Stimulated activated naive CD8-positive, alpha-beta T cell treated with anti-CD3 and anti-CD28 coated beads, Interleukin-15, Interleukin-2, amounts not matched to agents 100 ng/mL and 50 ng/mL, for 24 hours (primary cell): ENCODE results near the gene CNDP1.

ENCODE experiments used
- H3K27ac Mint-ChIP-seq: one replicate; pipeline ENCODE4 v1.8.0; 2021; ENCODE audit warnings: mild to moderate bottlenecking, mixed read lengths
- H3K27me3 Mint-ChIP-seq: one replicate; pipeline ENCODE4 v1.8.0; 2021; ENCODE audit warnings: mixed read lengths
- H3K36me3 Mint-ChIP-seq: one replicate; pipeline ENCODE4 v1.8.0; 2021; ENCODE audit warnings: low read depth, mixed read lengths
- H3K4me1 Mint-ChIP-seq: one replicate; pipeline ENCODE4 v1.8.0; 2021; ENCODE audit warnings: low read depth, mixed read lengths
- H3K4me3 Mint-ChIP-seq: one replicate; pipeline ENCODE4 v1.8.0; 2021; ENCODE audit warnings: mild to moderate bottlenecking, mixed read lengths
- H3K9me3 Mint-ChIP-seq: one replicate; pipeline ENCODE4 v1.8.0; 2021; ENCODE audit warnings: mixed read lengths

CNDP1 gene

GRCh38 chr18:74595431-74595830 is 61.1 kb downstream of the CNDP1 start:
- H3K36me3 Mint-ChIP-seq, result peaks cover 32% of the 10 kb centered on the region
- H3K27me3 Mint-ChIP-seq, result no peaks in the 10 kb centered on the region
- peak overlapping the region; percentile 69 for H3K27ac Mint-ChIP-seq
- peaks cover 6% of the 10 kb centered on the region for H3K9me3 Mint-ChIP-seq
- peak overlapping the region; percentile 95 for H3K4me3 Mint-ChIP-seq
- H3K4me1 Mint-ChIP-seq, result peaks cover 55% of the 10 kb centered on the region

GRCh38 chr18:74597034-74597661 is 62.8 kb downstream of the CNDP1 start:
- Mint-ChIP-seq H3K4me3 (peak overlapping the region; percentile 95), H3K9me3 (peaks cover 6% of the 10 kb centered on the region), H3K36me3 (peaks cover 32% of the 10 kb centered on the region), H3K27me3 (no peaks in the 10 kb centered on the region), H3K27ac (peak overlapping the region; percentile 98), H3K4me1 (peaks cover 52% of the 10 kb centered on the region)

- H3K27me3 Mint-ChIP-seq, result no peaks in the 10 kb centered on the region
- peaks cover 51% of the 10 kb centered on the region for H3K4me1 Mint-ChIP-seq
- H3K36me3 Mint-ChIP-seq, result peaks cover 29% of the 10 kb centered on the region
- peaks cover 6% of the 10 kb centered on the region for H3K9me3 Mint-ChIP-seq
- H3K4me3 Mint-ChIP-seq, result peak within 1 kb of the TSS; percentile 95
- peak within 1 kb of the TSS; percentile 98 for H3K27ac Mint-ChIP-seq
Measured at GRCh38 chr18:74597662-74598349, 63.5 kb downstream of the CNDP1 start, which contains the start of gene ZNF407. ZNF407 (plus strand) TSS chr18:74597870; CDS start chr18:74631020, 33,150 bp downstream.

GRCh38 chr18:74598350-74599001 is 64.2 kb downstream of the CNDP1 start:
- Mint-ChIP-seq H3K36me3 (peaks cover 25% of the 10 kb centered on the region), H3K4me3 (peak overlapping the region; percentile 95), H3K4me1 (peaks cover 49% of the 10 kb centered on the region), H3K9me3 (peaks cover 5% of the 10 kb centered on the region), H3K27ac (peak overlapping the region; percentile 98), H3K27me3 (no peaks in the 10 kb centered on the region)

DNA sequence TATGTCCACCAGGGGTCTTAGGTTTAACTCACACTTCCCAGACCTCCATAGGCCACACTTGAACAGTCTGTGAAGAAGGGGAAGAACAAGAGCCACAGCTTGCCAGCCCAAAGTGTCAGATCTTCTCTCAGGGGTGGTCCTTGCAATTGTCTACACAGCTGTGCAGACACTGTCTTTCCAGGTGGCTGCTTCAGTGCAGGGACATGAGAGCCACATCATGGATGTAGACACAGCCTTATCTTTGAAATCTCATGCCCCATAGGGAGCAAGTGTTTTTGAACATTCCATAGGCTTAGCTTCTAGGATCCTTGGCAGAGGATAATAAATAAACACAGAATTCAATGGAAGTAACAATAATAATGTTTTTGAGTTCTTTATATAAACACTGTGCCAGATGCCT is 70.1 kb downstream of the CNDP1 start:
- H3K27ac Mint-ChIP-seq, result no peak overlapping the region
- H3K4me3 Mint-ChIP-seq, result no peak overlapping the region
- peaks cover 22% of the 10 kb centered on the region for H3K4me1 Mint-ChIP-seq
- H3K27me3 Mint-ChIP-seq, result no peaks in the 10 kb centered on the region
- peaks cover 5% of the 10 kb centered on the region for H3K36me3 Mint-ChIP-seq
- no peaks in the 10 kb centered on the region for H3K9me3 Mint-ChIP-seq

- Mint-ChIP-seq H3K9me3 (no peaks in the 10 kb centered on the region), H3K27me3 (no peaks in the 10 kb centered on the region), H3K36me3 (peaks cover 5% of the 10 kb centered on the region), H3K27ac (no peak overlapping the region), H3K4me1 (peaks cover 19% of the 10 kb centered on the region), H3K4me3 (no peak overlapping the region)
Measured at GRCh38 chr18:74604774-74605173, 70.5 kb downstream of the CNDP1 start.

DNA sequence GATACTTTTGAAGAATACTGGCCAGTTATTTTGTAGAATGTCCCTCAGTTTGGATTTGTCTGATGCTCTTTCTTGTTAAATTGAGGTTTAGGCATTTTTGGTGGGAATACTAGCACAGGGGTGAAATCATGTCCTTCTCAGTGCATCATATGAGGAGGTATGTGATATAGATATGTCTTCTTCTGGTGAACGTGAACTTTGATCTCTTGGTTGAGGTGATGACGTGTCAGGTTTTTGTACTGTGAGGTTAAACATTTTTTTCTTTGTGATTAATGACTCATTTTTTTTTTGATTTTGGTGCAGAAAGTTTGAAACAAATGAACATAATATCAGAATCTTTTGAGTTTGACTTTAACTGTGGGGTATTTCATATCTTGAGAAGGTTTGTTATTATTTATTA is 74.4 kb downstream of the CNDP1 start:
- Mint-ChIP-seq H3K9me3 (no peaks in the 10 kb centered on the region), H3K4me3 (no peak overlapping the region), H3K36me3 (peaks cover 5% of the 10 kb centered on the region), H3K27me3 (no peaks in the 10 kb centered on the region), H3K4me1 (peaks cover 31% of the 10 kb centered on the region), H3K27ac (peak overlapping the region; percentile 71)

GRCh38 chr18:74609535-74609934 is 75.2 kb downstream of the CNDP1 start:
- H3K36me3 Mint-ChIP-seq, result peaks cover 10% of the 10 kb centered on the region

GRCh38 chr18:74610051-74610615 is 75.8 kb downstream of the CNDP1 start:
- Mint-ChIP-seq H3K27me3 (no peaks in the 10 kb centered on the region), H3K4me1 (peaks cover 32% of the 10 kb centered on the region), H3K36me3 (peaks cover 11% of the 10 kb centered on the region), H3K9me3 (no peaks in the 10 kb centered on the region), H3K27ac (no peak overlapping the region), H3K4me3 (no peak overlapping the region)

More at GRCh38 chr18:74609535-74609934, 75.2 kb downstream of the CNDP1 start:
- H3K4me1 Mint-ChIP-seq, result peaks cover 32% of the 10 kb centered on the region
- H3K9me3 Mint-ChIP-seq, result no peaks in the 10 kb centered on the region
- H3K27ac Mint-ChIP-seq, result no peak overlapping the region
- H3K4me3 Mint-ChIP-seq, result no peak overlapping the region
- H3K27me3 Mint-ChIP-seq, result no peaks in the 10 kb centered on the region

- H3K27ac Mint-ChIP-seq, result no peak overlapping the region
- H3K27me3 Mint-ChIP-seq, result no peaks in the 10 kb centered on the region
- no peak overlapping the region for H3K4me3 Mint-ChIP-seq
- peaks cover 11% of the 10 kb centered on the region for H3K36me3 Mint-ChIP-seq
- no peaks in the 10 kb centered on the region for H3K9me3 Mint-ChIP-seq
- peaks cover 32% of the 10 kb centered on the region for H3K4me1 Mint-ChIP-seq
Measured at GRCh38 chr18:74610860-74611259, 76.6 kb downstream of the CNDP1 start.

- Mint-ChIP-seq H3K27ac (no peak overlapping the region), H3K36me3 (peaks cover 11% of the 10 kb centered on the region), H3K4me3 (no peak overlapping the region), H3K27me3 (no peaks in the 10 kb centered on the region), H3K9me3 (no peaks in the 10 kb centered on the region), H3K4me1 (peaks cover 32% of the 10 kb centered on the region)
Measured at GRCh38 chr18:74611765-74612164, 77.5 kb downstream of the CNDP1 start.

- Mint-ChIP-seq H3K4me3 (no peak overlapping the region), H3K36me3 (peaks cover 11% of the 10 kb centered on the region), H3K4me1 (peaks cover 32% of the 10 kb centered on the region), H3K27me3 (no peaks in the 10 kb centered on the region), H3K9me3 (no peaks in the 10 kb centered on the region), H3K27ac (no peak overlapping the region)
Measured at GRCh38 chr18:74613381-74613780, 79.1 kb downstream of the CNDP1 start.

DNA sequence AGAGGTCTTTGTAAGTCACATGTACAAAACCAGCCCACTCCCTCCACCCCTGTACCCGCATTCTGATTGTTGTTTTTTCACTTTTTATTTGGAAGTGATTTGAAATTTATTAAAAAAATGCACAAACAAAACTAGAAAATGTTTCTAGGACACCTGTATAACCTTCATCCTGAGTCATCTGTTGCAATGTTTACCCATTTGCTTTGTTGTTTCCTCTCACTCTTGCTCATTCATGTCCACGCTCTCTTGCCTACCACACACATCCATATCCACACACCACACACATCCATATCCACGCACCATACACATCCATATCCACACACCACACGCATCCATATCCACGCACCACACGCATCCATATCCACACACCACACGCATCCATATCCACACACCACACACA is 82.2 kb downstream of the CNDP1 start:
- Mint-ChIP-seq H3K27me3 (no peaks in the 10 kb centered on the region), H3K36me3 (peaks cover 6% of the 10 kb centered on the region), H3K9me3 (no peaks in the 10 kb centered on the region), H3K4me1 (peaks cover 13% of the 10 kb centered on the region), H3K27ac (no peak overlapping the region), H3K4me3 (no peak overlapping the region)

- Mint-ChIP-seq H3K36me3 (peaks cover 6% of the 10 kb centered on the region), H3K4me3 (no peak overlapping the region), H3K27ac (no peak overlapping the region), H3K9me3 (no peaks in the 10 kb centered on the region), H3K4me1 (peaks cover 11% of the 10 kb centered on the region), H3K27me3 (no peaks in the 10 kb centered on the region)
Measured at GRCh38 chr18:74617486-74617885, 83.2 kb downstream of the CNDP1 start.

DNA sequence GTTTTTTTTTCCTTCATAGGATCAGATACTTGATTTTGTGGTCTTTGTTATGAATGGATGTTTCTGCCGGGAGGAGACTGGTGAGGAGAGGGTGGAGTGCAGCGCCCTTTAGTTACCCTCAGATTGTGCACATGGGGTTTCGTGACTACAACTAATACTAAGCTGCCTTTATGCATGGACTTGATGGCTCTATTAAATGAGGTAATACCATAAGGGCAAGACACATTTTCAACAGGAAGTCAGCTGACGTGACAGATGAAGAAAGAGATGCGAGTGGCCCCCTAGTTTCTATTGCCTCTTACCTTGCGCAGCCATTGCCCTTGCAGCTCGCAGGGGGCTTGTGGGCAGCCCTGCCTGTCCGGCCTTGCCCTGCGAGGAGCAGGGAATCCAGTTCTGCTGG is 87.8 kb downstream of the CNDP1 start:
- H3K4me1 Mint-ChIP-seq, result peaks cover 3% of the 10 kb centered on the region
- H3K4me3 Mint-ChIP-seq, result no peak overlapping the region
- no peaks in the 10 kb centered on the region for H3K27me3 Mint-ChIP-seq
- H3K36me3 Mint-ChIP-seq, result no peaks in the 10 kb centered on the region
- no peaks in the 10 kb centered on the region for H3K9me3 Mint-ChIP-seq
- H3K27ac Mint-ChIP-seq, result no peak overlapping the region
